Activated naive CD4-positive, alpha-beta T cell treated with anti-CD3 and anti-CD28 coated beads for 36 hours (primary cell): ENCODE results near the gene RBM18. TPM values are rescaled to one million over a fixed set of nuclear protein-coding genes. Genes with fewer than 3 reads are reported as not detected.

Source experiments
- CTCF ChIA-PET: fragments of 350-600 bp; sonication (Branson Sonifier 250); formaldehyde crosslinking; loops from one replicate; lab custom pipeline; 2021; ENCODE audit warnings: antibody characterized with exemption; lab: Charles Lee
- DNase-seq: peaks from one replicate; pipeline ENCODE4 v3.0.0-alpha.2; 2020
- H3K27ac Mint-ChIP-seq: one replicate; pipeline ENCODE4 v1.8.0; 2021; ENCODE audit warnings: mild to moderate bottlenecking, mixed read lengths
- H3K27me3 Mint-ChIP-seq: one replicate; pipeline ENCODE4 v1.8.0; 2021; ENCODE audit warnings: low read depth, mixed read lengths
- H3K36me3 Mint-ChIP-seq: one replicate; pipeline ENCODE4 v1.8.0; 2021; ENCODE audit warnings: low read depth, mixed read lengths
- H3K4me1 Mint-ChIP-seq: one replicate; pipeline ENCODE4 v1.8.0; 2021; ENCODE audit warnings: low read depth, mixed read lengths
- H3K4me3 Mint-ChIP-seq: one replicate; pipeline ENCODE4 v1.8.0; 2021; ENCODE audit warnings: mild to moderate bottlenecking, moderate library complexity, mixed read lengths
- H3K9me3 Mint-ChIP-seq: one replicate; pipeline ENCODE4 v1.8.0; 2021; ENCODE audit warnings: mixed read lengths
- intact Hi-C: fragments of 100-400 bp; cut with micrococcal nuclease; formaldehyde crosslinking; loops from one replicate; pipeline ENCODE4 v1.15.1; 2023
- total RNA-seq, 2 experiments: library from RNA; stranded (reverse); gene quantifications; one replicate each; pipeline ENCODE4 v1.2.3, GENCODE V29; 2021

The RBM18 gene
- total RNA-seq, 2 experiments from 2014 or later: 25.8 to 25.9 TPM

- DNase-seq: no peak
- H3K9me3 Mint-ChIP-seq: no peaks in the 10 kb centered on the region
- no peak overlapping the region for H3K4me3 Mint-ChIP-seq
- CTCF ChIA-PET: no interaction called here
- intact Hi-C loops: no loop called here
- peaks cover 36% of the 10 kb centered on the region for H3K27me3 Mint-ChIP-seq
- peaks cover 8% of the 10 kb centered on the region for H3K4me1 Mint-ChIP-seq
- no peak overlapping the region for H3K27ac Mint-ChIP-seq
- H3K36me3 Mint-ChIP-seq: no peaks in the 10 kb centered on the region
Observed at GRCh38 chr9:122227575-122227900, 37.1 kb downstream of the RBM18 start.

GRCh38 chr9:122226758-122227574 lies 37.7 kb downstream of the RBM18 start:
- Mint-ChIP-seq H3K27me3 (peaks cover 42% of the 10 kb centered on the region), H3K4me1 (peaks cover 8% of the 10 kb centered on the region), H3K9me3 (no peaks in the 10 kb centered on the region), H3K36me3 (no peaks in the 10 kb centered on the region), H3K4me3 (no peak overlapping the region), H3K27ac (no peak overlapping the region)
- CTCF ChIA-PET: interaction anchor here (1.2 kb wide), 1 partner anchor 102 kb away, joined by 4 read pairs; no protein-coding TSS in a partner anchor
- DNase-seq: no peak
- intact Hi-C loops: no loop called here

- Mint-ChIP-seq H3K27me3 (peaks cover 49% of the 10 kb centered on the region), H3K4me3 (no peak overlapping the region), H3K36me3 (no peaks in the 10 kb centered on the region), H3K27ac (no peak overlapping the region), H3K9me3 (no peaks in the 10 kb centered on the region), H3K4me1 (peaks cover 8% of the 10 kb centered on the region)
- DNase-seq: no peak
- intact Hi-C loops: no loop called here
- CTCF ChIA-PET: interaction anchor here (1.2 kb wide), 1 partner anchor 102 kb away, joined by 4 read pairs; no protein-coding TSS in a partner anchor
Observed at GRCh38 chr9:122226142-122226757, 38.4 kb downstream of the RBM18 start.

- CTCF ChIA-PET: interaction anchor here (1.2 kb wide), 1 partner anchor 101 kb away, joined by 4 read pairs; no protein-coding TSS in a partner anchor
Observed at GRCh38 chr9:122225312-122226141, 39.1 kb downstream of the RBM18 start.

GRCh38 chr9:122223435-122223834 lies 41.2 kb downstream of the RBM18 start:
- Mint-ChIP-seq H3K27ac (no peak overlapping the region), H3K27me3 (peaks cover 75% of the 10 kb centered on the region), H3K4me3 (no peak overlapping the region), H3K36me3 (no peaks in the 10 kb centered on the region), H3K9me3 (no peaks in the 10 kb centered on the region), H3K4me1 (peaks cover 23% of the 10 kb centered on the region)
- intact Hi-C loops: no loop called here
- DNase-seq: no peak
- CTCF ChIA-PET: interaction anchor here (0.7 kb wide), 1 partner anchor 31 kb away, joined by 3 read pairs; no protein-coding TSS in a partner anchor

More at GRCh38 chr9:122225312-122226141, 39.1 kb downstream of the RBM18 start:
- DNase-seq: no peak
- no peak overlapping the region for H3K27ac Mint-ChIP-seq
- H3K9me3 Mint-ChIP-seq: no peaks in the 10 kb centered on the region
- peaks cover 54% of the 10 kb centered on the region for H3K27me3 Mint-ChIP-seq
- peaks cover 8% of the 10 kb centered on the region for H3K4me1 Mint-ChIP-seq
- intact Hi-C loops: no loop called here
- H3K36me3 Mint-ChIP-seq: no peaks in the 10 kb centered on the region
- no peak overlapping the region for H3K4me3 Mint-ChIP-seq

- Mint-ChIP-seq H3K9me3 (no peaks in the 10 kb centered on the region), H3K4me3 (no peak overlapping the region), H3K36me3 (no peaks in the 10 kb centered on the region), H3K27me3 (peaks cover 79% of the 10 kb centered on the region), H3K27ac (no peak overlapping the region), H3K4me1 (peaks cover 29% of the 10 kb centered on the region)
- intact Hi-C loops: no loop called here
- CTCF ChIA-PET: interaction anchor here (0.7 kb wide), 1 partner anchor 31 kb away, joined by 3 read pairs; no protein-coding TSS in a partner anchor
- DNase-seq: no peak
Observed at GRCh38 chr9:122222791-122223190, 41.8 kb downstream of the RBM18 start.

GRCh38 chr9:122221183-122221811 lies 43.3 kb downstream of the RBM18 start:
- DNase-seq: no peak
- no peak overlapping the region for H3K4me3 Mint-ChIP-seq
- no peaks in the 10 kb centered on the region for H3K36me3 Mint-ChIP-seq
- peaks cover 22% of the 10 kb centered on the region for H3K4me1 Mint-ChIP-seq
- H3K27ac Mint-ChIP-seq: no peak overlapping the region
- no peaks in the 10 kb centered on the region for H3K9me3 Mint-ChIP-seq
- H3K27me3 Mint-ChIP-seq: peaks cover 71% of the 10 kb centered on the region
- CTCF ChIA-PET: interaction anchor here (0.7 kb wide), 1 partner anchor 86 kb away, joined by 3 read pairs; no protein-coding TSS in a partner anchor
- intact Hi-C loops: no loop called here

GRCh38 chr9:122220673-122221182 lies 43.9 kb downstream of the RBM18 start:
- CTCF ChIA-PET: interaction anchor here (0.7 kb wide), 1 partner anchor 85 kb away, joined by 3 read pairs; no protein-coding TSS in a partner anchor

GRCh38 chr9:122219856-122220672 lies 44.6 kb downstream of the RBM18 start:
- Mint-ChIP-seq H3K27me3 (peaks cover 75% of the 10 kb centered on the region), H3K4me1 (peaks cover 21% of the 10 kb centered on the region), H3K36me3 (no peaks in the 10 kb centered on the region), H3K4me3 (no peak overlapping the region), H3K27ac (no peak overlapping the region), H3K9me3 (no peaks in the 10 kb centered on the region)
- no peak for DNase-seq
- CTCF ChIA-PET: interaction anchor here (0.7 kb wide), 1 partner anchor 85 kb away, joined by 3 read pairs; no protein-coding TSS in a partner anchor
- intact Hi-C loops: no loop called here

More at GRCh38 chr9:122220673-122221182, 43.9 kb downstream of the RBM18 start:
- Mint-ChIP-seq H3K36me3 (no peaks in the 10 kb centered on the region), H3K27ac (no peak overlapping the region), H3K27me3 (peaks cover 74% of the 10 kb centered on the region), H3K4me3 (no peak overlapping the region), H3K4me1 (peaks cover 21% of the 10 kb centered on the region), H3K9me3 (no peaks in the 10 kb centered on the region)
- DNase-seq: no peak
- intact Hi-C loops: no loop called here

- H3K4me1 Mint-ChIP-seq: peaks cover 23% of the 10 kb centered on the region
- H3K27me3 Mint-ChIP-seq: peaks cover 75% of the 10 kb centered on the region
- no peak for DNase-seq
- no peaks in the 10 kb centered on the region for H3K9me3 Mint-ChIP-seq
- CTCF ChIA-PET: no interaction called here
- intact Hi-C loops: no loop called here
- H3K4me3 Mint-ChIP-seq: peak overlapping the region; percentile 48
- no peak overlapping the region for H3K27ac Mint-ChIP-seq
- no peaks in the 10 kb centered on the region for H3K36me3 Mint-ChIP-seq
Observed at GRCh38 chr9:122218935-122219855, 45.4 kb downstream of the RBM18 start.
